Tibial nerve (tissue), 4 donors: Measurements from ENCODE around the gene TCF4. TPM values are rescaled to one million over a fixed set of nuclear protein-coding genes. Genes with fewer than 3 reads are reported as not detected.

Experiments used
- DNase-seq, 2 donors: peaks; one replicate each; pipeline ENCODE4 v3.0.0-alpha.2; 2019; ENCODE audit warnings: low spot score in 2 of 2
- H3K27ac ChIP-seq, 4 donors: fragments of 200-600 bp; sonication (generic) in 3 of 4; one replicate each; pipeline ENCODE4 v1.5.1; 2017 to 2019; ENCODE audit warnings: mild to moderate bottlenecking in 1 of 4
- H3K27me3 ChIP-seq, 2 donors: fragments of 200-600 bp; sonication (generic) in 1 of 2; one replicate each; pipeline versions ENCODE4 v1.5.1 to v1.6.0; 2017 to 2019
- H3K36me3 ChIP-seq, 3 donors: fragments of 200-600 bp; sonication (generic); one replicate each; pipeline ENCODE4 v1.5.1; 2018 to 2019
- H3K4me1 ChIP-seq, 4 donors: fragments of 200-600 bp; sonication (generic) in 3 of 4; one replicate each; pipeline ENCODE4 v1.5.1; 2017 to 2019
- H3K4me3 ChIP-seq, 4 donors: fragments of 200-600 bp; sonication (generic) in 3 of 4; one replicate each; pipeline ENCODE4 v1.5.1; 2017 to 2019; ENCODE audit warnings: mild to moderate bottlenecking in 1 of 4, moderate library complexity in 1 of 4
- H3K9me3 ChIP-seq, 4 donors: fragments of 200-600 bp; sonication (generic) in 3 of 4; one replicate each; pipeline ENCODE4 v1.5.1; 2017 to 2019
- CTCF ChIP-seq, 5 experiments: fragments of 200-600 bp in 3 of 5; fragments of 450-650 bp in 2 of 5; sonication (generic) in 3 of 5; IDR thresholded peaks; one replicate each; pipeline ENCODE4 v1.5.1; 2016 to 2019; ENCODE audit warnings: antibody characterized with exemption in 5 of 5, mild to moderate bottlenecking in 3 of 5, moderate library complexity in 2 of 5
- EP300 ChIP-seq, 2 donors: sonication (generic); formaldehyde crosslinking; IDR thresholded peaks; one replicate each; pipeline ENCODE4 v1.6.1; 2017; ENCODE audit warnings: antibody characterized with exemption in 2 of 2, mild to moderate bottlenecking in 1 of 2
- POLR2A ChIP-seq, 2 donors: fragments of 450-650 bp; IDR thresholded peaks; one replicate each; pipeline ENCODE4 v1.6.1; 2017; ENCODE audit warnings: antibody characterized with exemption in 2 of 2, mild to moderate bottlenecking in 2 of 2, moderate library complexity in 2 of 2
- WGBS, 2 donors: methylation state at CpG; one replicate each; pipeline ENCODE4 v1.1.5; 2018; 5-methylcytosine and 5-hydroxymethylcytosine counted together
- total RNA-seq, 4 donors: library from RNA; depleted of rRNA; stranded (reverse); fragments of >200 nt; gene quantifications; one replicate each; pipeline ENCODE4 v1.1.0, GENCODE V29; 2016

The TCF4 gene
- total RNA-seq, 4 donors from 2014 or later: 100 to 157 (median 114) TPM

GRCh38 chr18:55464581-55464980 lies 123.4 kb downstream of the TCF4 start:
- Histone ChIP-seq H3K27me3 (no peaks in the 10 kb centered on the region), H3K4me3 (no peak overlapping the region), H3K36me3 (no peaks in the 10 kb centered on the region), H3K4me1 (peaks cover 0 to 3% (median 0%) of the 10 kb centered on the region in 4 donors), H3K9me3 (no peaks in the 10 kb centered on the region), H3K27ac (no peak overlapping the region)
- 71 to 75% methylated on average over 4 of the region's 4 CpGs for WGBS, 2 donors
- TF ChIP-seq CTCF (IDR thresholded peaks at IDR 0.05) (no peak), EP300 (IDR thresholded peaks at IDR 0.05) (no peak), POLR2A (IDR thresholded peaks at IDR 0.05) (no peak)
- DNase-seq: no peak

GRCh38 chr18:55462652-55463051 lies 125.3 kb downstream of the TCF4 start:
- Histone ChIP-seq H3K4me1 (peaks cover 0 to 17% (median 0%) of the 10 kb centered on the region in 4 donors), H3K9me3 (no peaks in the 10 kb centered on the region), H3K27ac (no peak overlapping the region), H3K36me3 (no peaks in the 10 kb centered on the region), H3K27me3 (no peaks in the 10 kb centered on the region), H3K4me3 (no peak overlapping the region)
- WGBS, 2 donors: 82 to 83% methylated on average over 1 of the region's 1 CpG
- TF ChIP-seq POLR2A (IDR thresholded peaks at IDR 0.05): no peak
- TF ChIP-seq CTCF (IDR thresholded peaks at IDR 0.05): no peak
- no peak for TF ChIP-seq EP300 (IDR thresholded peaks at IDR 0.05)
- DNase-seq: no peak

- TF ChIP-seq CTCF (IDR thresholded peaks at IDR 0.05) (no peak), POLR2A (IDR thresholded peaks at IDR 0.05) (no peak), EP300 (IDR thresholded peaks at IDR 0.05) (no peak)
- Histone ChIP-seq H3K36me3 (no peaks in the 10 kb centered on the region), H3K9me3 (no peaks in the 10 kb centered on the region), H3K27me3 (no peaks in the 10 kb centered on the region), H3K4me1 (peaks cover 0 to 21% (median 0%) of the 10 kb centered on the region in 4 donors), H3K4me3 (no peak overlapping the region), H3K27ac (no peak overlapping the region)
- 76 to 86% methylated on average over 4 of the region's 4 CpGs for WGBS, 2 donors
- DNase-seq: no peak
Measured at GRCh38 chr18:55461848-55462247, 126.1 kb downstream of the TCF4 start.

- TF ChIP-seq EP300 (IDR thresholded peaks at IDR 0.05): no peak
- TF ChIP-seq CTCF (IDR thresholded peaks at IDR 0.05): no peak
- TF ChIP-seq POLR2A (IDR thresholded peaks at IDR 0.05): no peak
- no peaks in the 10 kb centered on the region for H3K36me3 ChIP-seq
- peak overlapping the region in 1 of 4 donors; percentile 19 for H3K4me3 ChIP-seq
- H3K27me3 ChIP-seq: no peaks in the 10 kb centered on the region
- no peak overlapping the region for H3K27ac ChIP-seq
- WGBS, 2 donors: 36 to 41% methylated on average over 12 of the region's 12 CpGs
- H3K9me3 ChIP-seq: no peaks in the 10 kb centered on the region
- peaks cover 0 to 18% (median 0%) of the 10 kb centered on the region in 4 donors for H3K4me1 ChIP-seq
- no peak for DNase-seq
Measured at GRCh38 chr18:55458456-55459203, 129.4 kb downstream of the TCF4 start.

- no peaks in the 10 kb centered on the region for H3K9me3 ChIP-seq
- H3K27ac ChIP-seq: no peak overlapping the region
- TF ChIP-seq EP300 (IDR thresholded peaks at IDR 0.05) (no peak), POLR2A (IDR thresholded peaks at IDR 0.05) (no peak), CTCF (IDR thresholded peaks at IDR 0.05) (no peak)
- peaks cover 0 to 18% (median 0%) of the 10 kb centered on the region in 4 donors for H3K4me1 ChIP-seq
- H3K36me3 ChIP-seq: no peaks in the 10 kb centered on the region
- no peak for DNase-seq
- WGBS, 2 donors: 80 to 84% methylated on average over 2 of the region's 2 CpGs
- no peak overlapping the region for H3K4me3 ChIP-seq
- no peaks in the 10 kb centered on the region for H3K27me3 ChIP-seq
Measured at GRCh38 chr18:55457028-55457427, 131.0 kb downstream of the TCF4 start.
